ENCODE data around the gene TBCA.

GRCh38 chr5:77778881-77779438, 2.8 kb upstream of the TBCA start:
- TF ChIP-seq CTCF (conservative IDR thresholded peaks at IDR 0.05) (no peak), ZFX (IDR thresholded peaks at IDR 0.05) (no peak)

Data from C4-2B (cell line).